G401 (cell line): Measurements from ENCODE around the gene ROBO1. TPM values are rescaled to one million over a fixed set of nuclear protein-coding genes. Genes with fewer than 3 reads are reported as not detected.

Experiments
- DNase-seq: peaks from one replicate; pipeline ENCODE4 v3.0.0-alpha.2; 2015; ENCODE audit warnings: low spot score
- in situ Hi-C: cut with HindIII; loops from 2 replicates; pipeline ENCODE4 v1.10.0; 2016; ENCODE audit warnings: low sequenced_read_pairs, mixed read lengths
- total RNA-seq: library from RNA; depleted of rRNA; stranded (reverse); fragments of >200 nt; shearing (Covaris generic); gene quantifications from 2 replicates; pipeline ENCODE4 v1.2.3, GENCODE V29; 2014

Gene ROBO1
- total RNA-seq, 1 experiment from 2014 or later = 1.4 TPM

DNA sequence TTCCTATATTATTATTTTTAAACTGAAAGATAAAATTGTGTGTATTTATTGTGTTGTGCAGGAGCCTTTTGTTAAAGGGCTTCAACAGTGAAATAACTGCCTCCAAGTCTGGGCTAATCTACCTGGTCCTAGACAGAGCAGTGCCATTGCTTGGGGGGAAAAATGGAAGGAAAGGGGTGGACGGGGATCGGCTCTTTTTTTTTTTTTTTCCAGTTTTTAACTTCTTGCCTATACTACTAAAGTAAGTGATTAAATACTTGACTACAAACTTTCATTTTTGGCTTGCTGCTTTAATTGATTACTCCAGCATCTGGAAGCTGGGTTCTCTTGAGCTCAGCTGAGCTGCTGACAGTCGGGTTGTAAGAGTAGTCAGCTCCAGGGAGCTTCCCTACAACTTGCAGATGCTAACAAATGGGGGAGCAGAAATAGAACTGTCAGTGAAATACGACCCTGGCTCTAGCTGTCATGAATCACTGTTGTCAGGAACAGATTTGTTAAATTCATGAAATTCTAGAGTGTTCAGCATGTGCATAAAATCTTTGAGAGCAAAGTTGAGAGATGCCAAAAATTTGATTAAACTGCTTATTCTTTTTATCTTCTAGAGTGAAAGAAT, 276.7 kb downstream of the ROBO1 start:
- in situ Hi-C loops = no loop called here
- DNase-seq = no peak

DNA sequence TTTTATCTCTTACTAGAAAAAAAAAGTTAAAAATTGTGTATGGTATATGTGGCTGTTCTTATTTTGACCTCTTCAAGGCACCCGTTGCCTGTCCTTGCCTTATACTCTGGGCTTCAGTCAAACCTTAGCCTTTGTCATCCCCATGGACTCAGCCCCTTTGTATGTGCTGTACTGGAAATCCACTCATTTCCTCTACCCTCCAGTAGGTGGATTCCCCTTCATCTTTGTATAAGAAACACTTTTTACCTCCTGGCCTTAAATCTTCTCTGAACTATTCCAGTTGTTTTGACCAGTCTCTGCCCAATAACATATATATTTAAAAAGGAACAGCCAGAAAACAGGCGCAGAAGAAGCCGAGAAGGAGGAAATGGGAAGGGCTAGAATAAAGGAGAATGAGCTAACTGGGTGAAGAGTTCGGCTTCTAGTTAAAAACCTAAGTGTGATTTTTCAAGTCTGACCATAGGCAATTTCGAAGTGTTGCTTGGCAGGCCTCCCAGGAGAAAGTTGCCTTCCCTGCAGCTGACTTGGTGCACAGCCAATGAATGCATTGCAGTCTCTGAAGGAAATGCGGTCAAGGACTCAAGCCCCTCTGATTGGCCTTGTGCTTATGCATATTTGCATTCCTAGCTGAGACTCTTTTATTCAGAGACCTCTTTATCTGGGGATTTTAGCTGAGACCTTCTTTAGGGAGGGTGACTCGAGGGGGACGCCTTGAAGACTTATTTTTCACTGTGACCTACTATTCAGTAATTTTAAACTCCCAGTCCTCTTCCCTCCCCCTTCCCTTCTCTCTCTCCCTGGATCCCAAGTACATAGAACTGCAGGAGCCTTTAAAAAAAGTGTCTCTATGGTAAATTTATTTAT, 277.4 kb downstream of the ROBO1 start:
- peak; percentile 15 for DNase-seq
- in situ Hi-C loops = no loop called here

GRCh38 chr3:79488407-79488806, 279.4 kb downstream of the ROBO1 start:
- in situ Hi-C loops = no loop called here
- no peak for DNase-seq

- in situ Hi-C loops = no loop called here
- DNase-seq = no peak
Measured at GRCh38 chr3:79480746-79481145, 287.1 kb downstream of the ROBO1 start.

DNA sequence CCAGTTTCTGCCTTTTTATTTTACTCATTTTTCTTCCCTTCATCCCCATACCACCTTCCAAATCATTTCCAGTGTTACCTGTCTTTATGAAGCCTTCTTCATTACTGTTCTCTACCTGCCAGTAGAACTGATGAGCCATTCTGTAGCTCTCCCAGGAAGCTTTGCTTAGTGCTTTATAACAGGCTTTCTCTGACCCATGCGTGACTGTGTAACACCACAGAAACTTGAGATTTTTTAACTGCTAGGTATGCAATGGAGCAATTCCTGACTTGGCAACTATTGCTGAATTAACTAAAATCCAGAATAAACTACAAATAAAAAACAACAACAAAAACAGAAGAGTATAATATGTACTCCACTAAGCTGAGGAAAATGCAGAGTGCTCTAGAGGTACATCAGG, 289.2 kb downstream of the ROBO1 start:
- in situ Hi-C loops = no loop called here
- no peak for DNase-seq

DNA sequence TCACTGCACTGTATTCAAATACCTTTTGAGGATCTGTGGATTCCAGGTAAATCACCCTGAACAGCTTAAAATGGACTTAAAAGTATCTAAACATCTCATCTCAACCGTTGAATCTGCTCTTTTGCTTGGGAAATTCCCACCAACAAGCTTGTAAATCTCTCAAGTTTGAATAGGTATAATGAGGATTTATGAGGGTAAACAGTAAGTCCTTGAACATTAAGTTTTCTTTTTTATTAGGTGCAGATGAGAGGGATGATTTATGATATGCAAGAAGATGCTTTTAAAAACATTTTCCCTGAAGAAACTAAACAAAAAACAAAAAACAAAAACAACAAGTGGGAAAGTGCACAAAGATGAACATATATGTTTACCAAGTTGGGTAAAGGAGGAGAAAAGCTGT, 290.6 kb downstream of the ROBO1 start:
- no peak for DNase-seq
- in situ Hi-C loops = no loop called here

DNA sequence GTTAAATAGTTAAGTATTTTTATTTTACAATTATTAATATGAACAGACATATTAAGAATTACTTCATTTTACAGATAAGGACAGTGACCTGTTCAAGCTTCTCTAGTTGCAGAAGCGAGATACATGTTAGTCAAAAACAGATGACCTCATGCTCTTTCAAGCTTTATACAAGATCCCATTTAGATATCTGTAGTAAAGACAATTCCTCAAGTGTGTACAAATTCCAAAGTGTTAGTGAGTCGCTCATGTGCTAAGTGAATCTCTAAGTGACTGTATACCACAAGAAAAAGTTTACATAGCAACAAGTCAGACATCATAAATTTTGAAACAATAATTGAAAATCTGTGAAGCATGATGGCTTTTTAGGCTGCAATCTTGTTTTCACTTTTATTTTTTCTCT, 293.8 kb downstream of the ROBO1 start:
- no peak for DNase-seq
- in situ Hi-C loops = no loop called here

GRCh38 chr3:79467721-79468120, 300.1 kb downstream of the ROBO1 start:
- in situ Hi-C loops = no loop called here
- DNase-seq = no peak

- in situ Hi-C loops = no loop called here
- DNase-seq = no peak
Measured at GRCh38 chr3:79461129-79461792, 306.5 kb downstream of the ROBO1 start.

GRCh38 chr3:79453600-79453999, 314.2 kb downstream of the ROBO1 start:
- in situ Hi-C loops = no loop called here
- DNase-seq = no peak

GRCh38 chr3:79436387-79436786, 331.4 kb downstream of the ROBO1 start:
- in situ Hi-C loops = no loop called here

DNA sequence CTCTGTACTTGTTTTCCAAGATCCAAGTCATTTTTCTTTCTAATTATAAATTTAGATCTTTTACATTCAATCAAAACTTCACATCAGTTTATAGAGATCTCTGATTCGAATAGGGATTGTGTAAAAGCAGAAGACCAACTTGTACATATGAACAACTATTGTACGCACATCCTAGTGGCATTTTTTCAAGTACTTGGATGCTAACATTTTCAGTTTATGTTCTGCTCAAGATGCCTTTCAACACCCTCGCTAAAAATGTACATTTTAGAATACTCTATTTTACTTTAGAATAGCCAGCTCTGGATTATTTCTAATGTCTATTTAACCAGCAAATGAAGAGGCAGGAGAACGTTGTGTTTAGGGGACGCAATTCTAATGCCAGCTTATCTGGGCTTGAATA, 340.7 kb downstream of the ROBO1 start:
- DNase-seq = no peak
- in situ Hi-C loops = no loop called here

More at GRCh38 chr3:79436387-79436786, 331.4 kb downstream of the ROBO1 start:
- no peak for DNase-seq

- DNase-seq = no peak
- in situ Hi-C loops = no loop called here
Measured at GRCh38 chr3:79424811-79425210, 343.0 kb downstream of the ROBO1 start.

- in situ Hi-C loops = no loop called here
- DNase-seq = no peak
Measured at GRCh38 chr3:79423417-79423816, 344.4 kb downstream of the ROBO1 start.

DNA sequence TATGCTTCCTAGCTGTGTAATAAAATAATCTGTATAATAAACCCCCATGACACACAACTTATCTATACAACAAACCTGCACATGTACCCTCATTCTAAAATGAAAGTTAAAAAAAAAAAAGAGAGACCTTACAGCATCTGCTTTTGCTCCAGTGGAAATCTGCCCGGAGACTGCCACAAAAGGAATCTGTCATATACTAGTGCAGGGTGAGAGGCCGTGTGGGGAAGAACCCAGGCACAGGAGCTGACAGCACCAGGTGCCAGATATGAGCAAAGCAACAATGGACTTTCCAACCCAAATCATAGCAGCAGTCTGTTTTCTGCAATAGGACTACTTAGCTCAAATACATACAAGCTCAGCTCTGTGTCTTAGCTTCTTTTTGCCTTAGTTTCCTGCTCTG, 346.5 kb downstream of the ROBO1 start:
- no peak for DNase-seq
- in situ Hi-C loops = no loop called here

DNA sequence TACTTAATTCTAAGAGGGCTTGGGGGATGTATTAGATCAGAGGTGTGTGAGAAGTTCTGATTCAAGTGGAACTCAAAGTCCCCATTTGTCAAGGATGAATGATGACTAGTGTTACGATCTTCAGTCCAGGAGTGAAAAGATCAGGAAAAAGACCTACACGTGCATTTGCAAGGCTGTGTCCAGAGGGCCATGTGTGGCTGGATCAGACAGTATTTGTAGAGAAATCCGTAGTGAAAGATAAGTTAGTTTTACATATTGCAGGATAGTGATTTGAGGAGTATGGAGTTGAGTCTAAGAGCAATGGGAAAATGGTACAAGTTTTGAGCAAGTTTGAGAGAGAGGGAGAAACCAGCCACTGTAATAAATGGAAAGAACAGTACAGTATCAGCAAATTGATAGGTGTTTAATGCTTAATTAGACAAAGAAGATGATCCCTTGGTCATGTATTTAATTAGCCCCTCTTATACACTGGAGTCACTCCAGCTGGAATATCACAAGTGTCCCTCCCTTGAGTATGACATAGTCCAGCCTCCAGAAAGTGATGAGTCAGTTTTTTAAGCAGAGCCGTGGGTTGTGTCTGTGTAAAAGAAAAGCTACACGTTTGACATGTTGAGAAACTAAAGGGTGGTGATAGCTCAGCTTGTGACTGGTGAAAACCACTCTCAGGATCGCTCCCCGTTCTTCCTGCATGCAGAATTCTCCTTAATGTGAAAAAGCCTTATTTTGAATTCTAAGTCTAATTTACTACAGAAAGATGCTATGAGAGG, 348.8 kb downstream of the ROBO1 start:
- in situ Hi-C loops = no loop called here
- no peak for DNase-seq

- no peak for DNase-seq
- in situ Hi-C loops = no loop called here
Measured at GRCh38 chr3:79415356-79415755, 352.4 kb downstream of the ROBO1 start.

DNA sequence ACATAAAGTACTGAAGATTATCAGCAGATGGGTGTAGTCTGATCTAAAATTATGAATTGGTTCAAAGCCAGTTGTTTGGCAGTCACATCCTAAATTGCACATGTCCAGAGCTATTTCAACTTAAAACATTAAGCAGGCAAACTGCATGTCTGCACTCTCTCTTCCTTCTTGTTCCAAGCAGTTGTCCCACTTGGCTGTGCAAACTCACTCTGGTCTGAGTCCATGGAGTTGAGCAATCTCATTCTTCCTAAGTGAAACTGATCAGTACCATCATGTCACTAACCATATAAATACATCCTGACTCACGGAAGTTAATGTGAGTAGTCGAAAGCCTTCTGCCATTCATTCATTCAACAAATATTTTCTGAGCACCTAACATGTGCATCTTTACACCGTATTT, 353.0 kb downstream of the ROBO1 start:
- in situ Hi-C loops = no loop called here

GRCh38 chr3:79414035-79414434, 353.8 kb downstream of the ROBO1 start:
- DNase-seq = no peak
- in situ Hi-C loops = no loop called here

More for the DNA sequence above, 353.0 kb downstream of the ROBO1 start:
- DNase-seq = no peak

- in situ Hi-C loops = no loop called here
- no peak for DNase-seq
Measured at GRCh38 chr3:79412537-79412936, 355.3 kb downstream of the ROBO1 start.
